GM10248 (cell line): ENCODE results near the gene PHYKPL.

Source experiments
- CTCF ChIA-PET: fragments of 300-600 bp; sonication (Branson Sonifier 250); formaldehyde crosslinking; extraction: SDS; loops from one replicate; lab custom pipeline; 2021; ENCODE audit warnings: antibody characterized with exemption; lab: Yijun Ruan, JAX
- POLR2A ChIA-PET: fragments of 350-650 bp; sonication (Branson Sonifier 250); formaldehyde crosslinking; extraction: SDS; loops from one replicate; lab custom pipeline; 2020; ENCODE audit warnings: antibody characterized with exemption; lab: Yijun Ruan, JAX
- DNase-seq: peaks from one replicate; pipeline ENCODE4 v3.0.0; 2012; ENCODE audit errors: extremely low spot score
- TF ChIP-seq, protein P1 (sequence below): IDR thresholded peaks from 2 replicates; pipeline ENCODE4 v1.5.1; 2012; ENCODE audit warnings: mild to moderate bottlenecking, low read depth; ENCODE audit errors: extremely low read depth, missing control alignments, control extremely low read depth

Gene PHYKPL

DNA sequence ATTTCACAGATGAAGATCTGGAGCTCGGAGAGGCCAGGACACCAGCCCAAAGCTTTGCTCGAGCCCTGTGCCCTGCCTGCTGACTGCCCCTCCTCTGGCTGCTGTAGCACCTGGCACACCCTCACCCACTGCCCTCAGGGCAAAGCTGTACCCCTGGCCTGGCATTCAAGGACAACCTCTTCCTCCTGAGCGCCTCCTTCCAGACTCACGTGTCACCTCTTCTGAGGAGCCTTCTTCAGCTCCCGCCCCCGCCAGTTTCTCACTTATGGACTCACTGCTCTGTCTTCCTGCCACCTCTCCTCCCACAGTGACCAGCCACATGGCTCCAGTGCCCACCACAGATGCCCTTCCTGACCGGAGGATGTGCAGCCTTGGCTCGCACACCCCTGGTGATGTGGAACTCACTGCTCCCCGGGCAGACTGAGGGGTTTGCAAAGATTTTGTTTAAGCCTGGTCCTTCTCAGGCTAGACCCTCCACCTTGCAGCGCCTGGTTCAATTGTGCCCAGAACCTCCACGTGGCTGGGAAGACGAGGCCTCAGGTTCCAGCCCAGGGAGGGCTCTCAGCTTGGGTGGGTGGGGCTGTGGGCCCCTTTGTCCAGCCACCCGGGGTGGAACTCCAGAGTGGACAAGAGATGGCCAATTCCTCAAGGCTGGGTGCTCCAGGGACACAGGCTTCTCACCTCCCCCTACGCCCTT, 46.6 kb upstream of the PHYKPL start:
- CTCF ChIA-PET = interaction anchor here (0.9 to 4.5 kb wide), 13 partner anchors 8 to 1217 kb away, joined by 3 to 41 read pairs (median 5); partner anchors contain the start of gene COL23A1
- TF ChIP-seq, protein P1, sequence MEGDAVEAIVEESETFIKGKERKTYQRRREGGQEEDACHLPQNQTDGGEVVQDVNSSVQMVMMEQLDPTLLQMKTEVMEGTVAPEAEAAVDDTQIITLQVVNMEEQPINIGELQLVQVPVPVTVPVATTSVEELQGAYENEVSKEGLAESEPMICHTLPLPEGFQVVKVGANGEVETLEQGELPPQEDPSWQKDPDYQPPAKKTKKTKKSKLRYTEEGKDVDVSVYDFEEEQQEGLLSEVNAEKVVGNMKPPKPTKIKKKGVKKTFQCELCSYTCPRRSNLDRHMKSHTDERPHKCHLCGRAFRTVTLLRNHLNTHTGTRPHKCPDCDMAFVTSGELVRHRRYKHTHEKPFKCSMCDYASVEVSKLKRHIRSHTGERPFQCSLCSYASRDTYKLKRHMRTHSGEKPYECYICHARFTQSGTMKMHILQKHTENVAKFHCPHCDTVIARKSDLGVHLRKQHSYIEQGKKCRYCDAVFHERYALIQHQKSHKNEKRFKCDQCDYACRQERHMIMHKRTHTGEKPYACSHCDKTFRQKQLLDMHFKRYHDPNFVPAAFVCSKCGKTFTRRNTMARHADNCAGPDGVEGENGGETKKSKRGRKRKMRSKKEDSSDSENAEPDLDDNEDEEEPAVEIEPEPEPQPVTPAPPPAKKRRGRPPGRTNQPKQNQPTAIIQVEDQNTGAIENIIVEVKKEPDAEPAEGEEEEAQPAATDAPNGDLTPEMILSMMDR = no peak
- POLR2A ChIA-PET = no interaction called here
- no peak for DNase-seq

DNA sequence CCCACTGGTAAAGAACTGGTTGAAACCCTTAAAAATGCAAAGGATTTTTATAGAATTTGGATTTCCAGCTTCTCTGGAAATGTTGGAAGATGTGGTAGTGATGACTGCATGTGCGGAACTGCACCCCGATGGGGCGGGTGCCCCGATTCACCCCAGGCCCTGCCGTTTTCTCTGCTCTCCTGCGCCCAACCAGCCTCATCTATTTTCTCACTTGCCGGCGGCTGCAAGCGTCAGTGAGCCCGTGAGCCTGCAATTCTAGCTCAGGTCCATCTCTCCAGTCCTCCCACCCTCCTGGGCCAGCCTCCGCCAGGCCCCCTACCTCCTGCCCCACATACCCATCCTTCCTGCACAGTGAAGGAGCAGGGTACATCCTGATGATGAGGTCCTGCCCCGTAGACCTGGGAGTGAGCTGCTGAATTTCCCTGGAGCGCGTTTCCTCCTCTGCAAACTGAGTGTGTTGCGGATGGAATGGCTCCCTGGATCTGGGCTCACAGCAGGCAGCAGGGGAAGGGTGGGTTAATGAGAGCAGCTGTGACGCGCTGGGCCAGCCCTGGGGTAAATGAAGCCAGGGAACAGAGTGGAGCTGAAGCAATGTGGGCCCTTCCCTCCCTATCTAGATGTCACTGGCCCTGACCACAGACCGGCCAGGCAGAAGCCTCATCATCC, 45.9 kb upstream of the PHYKPL start:
- CTCF ChIA-PET = interaction anchor here (0.9 to 4.5 kb wide), 7 partner anchors 46 to 1218 kb away, joined by 3 to 41 read pairs (median 5); no protein-coding TSS in a partner anchor
- no peak for DNase-seq
- TF ChIP-seq, protein P1 = no peak
- POLR2A ChIA-PET = no interaction called here

- CTCF ChIA-PET = interaction anchor here (1.0 to 4.5 kb wide), 5 partner anchors 11 to 1216 kb away, joined by 3 to 41 read pairs (median 3); no protein-coding TSS in a partner anchor
- no peak for DNase-seq
- POLR2A ChIA-PET = no interaction called here
- TF ChIP-seq, protein P1 = no peak
Measured at GRCh38 chr5:178277866-178278265, 45.3 kb upstream of the PHYKPL start.

DNA sequence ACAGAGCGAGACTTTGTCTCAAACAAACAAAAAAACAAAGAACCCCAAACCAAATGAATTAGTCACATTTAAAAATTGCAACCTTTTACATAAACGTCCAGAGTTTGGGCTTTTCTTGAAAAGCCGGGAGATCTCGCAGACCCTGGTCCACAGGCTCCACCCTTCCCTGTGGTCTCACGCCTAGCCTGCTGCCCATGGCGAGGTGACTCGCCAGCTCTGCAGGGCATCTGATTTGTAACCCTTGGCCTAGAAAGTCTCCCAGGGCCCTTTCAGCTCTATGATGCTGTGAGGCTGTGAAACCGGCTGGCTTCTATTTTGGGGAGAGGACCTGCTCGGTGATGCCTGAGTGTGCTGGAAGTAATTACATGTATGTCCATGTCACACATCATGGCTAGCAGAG, 44.7 kb upstream of the PHYKPL start:
- TF ChIP-seq, protein P1 = no peak
- ChIA-PET POLR2A (no interaction called here), CTCF (interaction anchor here (1.0 to 4.5 kb wide), 4 partner anchors 11 to 1217 kb away, joined by 3 to 41 read pairs (median 4); no protein-coding TSS in a partner anchor)
- DNase-seq = no peak

GRCh38 chr5:178274781-178275537, 42.4 kb upstream of the PHYKPL start:
- CTCF ChIA-PET = no interaction called here
- DNase-seq = no peak
- POLR2A ChIA-PET = no interaction called here
- TF ChIP-seq, protein P1 = no peak
